Cardiac muscle cell (in vitro differentiated cells and primary cell): ENCODE data around the gene OR2D2. TPM values are rescaled to one million over a fixed set of nuclear protein-coding genes. Genes with fewer than 3 reads are reported as not detected.

Experiments used
- DNase-seq, 2 donors: peaks; one replicate each; pipeline versions ENCODE4 v3.0.0 to v3.0.0-alpha.2; 2010 to 2017; ENCODE audit warnings: low read depth in 1 of 2, low spot score in 1 of 2
- H3K27ac ChIP-seq: fragments of 200-600 bp; sonication (generic); 2 replicates; pipeline ENCODE4 v1.5.1; 2016
- H3K27me3 ChIP-seq: fragments of 200-600 bp; sonication (generic); 2 replicates; pipeline ENCODE4 v1.6.0; 2016; ENCODE audit warnings: control low read depth
- H3K36me3 ChIP-seq: fragments of 200-600 bp; sonication (generic); 2 replicates; pipeline ENCODE4 v1.5.1; 2016; ENCODE audit warnings: control low read depth
- H3K4me1 ChIP-seq: fragments of 200-600 bp; sonication (generic); 2 replicates; pipeline ENCODE4 v1.8.1; 2017; ENCODE audit warnings: low read depth, mild to moderate bottlenecking, mixed run types
- H3K4me3 ChIP-seq: fragments of 200-600 bp; sonication (generic); 2 replicates; pipeline ENCODE4 v1.5.1; 2016; ENCODE audit warnings: mild to moderate bottlenecking
- H3K9me3 ChIP-seq: fragments of 200-600 bp; sonication (generic); 2 replicates; pipeline ENCODE4 v1.5.1; 2017; ENCODE audit warnings: low read depth, mild to moderate bottlenecking, control low read depth
- polyA plus RNA-seq: library from polyadenylated mRNA; unstranded; fragments of >200 nt; fragmentation: Nextera tagmentation; extraction: Ambion mirVana; gene quantifications from 2 replicates; pipeline ENCODE4 v1.2.1, GENCODE V29; 2016
- total RNA-seq: library from RNA; depleted of rRNA; stranded (reverse); fragments of >200 nt; gene quantifications from 2 replicates; pipeline ENCODE4 v1.2.3, GENCODE V29; 2016
- TF ChIP-seq, protein P1 (sequence below): IDR thresholded peaks from 2 replicates; pipeline ENCODE4 v1.5.1; 2012; ENCODE audit warnings: low read depth, mild to moderate bottlenecking, low read length

Gene OR2D2
- total and polyA plus RNA-seq, 2 experiments from 2014 or later = not detected

DNA sequence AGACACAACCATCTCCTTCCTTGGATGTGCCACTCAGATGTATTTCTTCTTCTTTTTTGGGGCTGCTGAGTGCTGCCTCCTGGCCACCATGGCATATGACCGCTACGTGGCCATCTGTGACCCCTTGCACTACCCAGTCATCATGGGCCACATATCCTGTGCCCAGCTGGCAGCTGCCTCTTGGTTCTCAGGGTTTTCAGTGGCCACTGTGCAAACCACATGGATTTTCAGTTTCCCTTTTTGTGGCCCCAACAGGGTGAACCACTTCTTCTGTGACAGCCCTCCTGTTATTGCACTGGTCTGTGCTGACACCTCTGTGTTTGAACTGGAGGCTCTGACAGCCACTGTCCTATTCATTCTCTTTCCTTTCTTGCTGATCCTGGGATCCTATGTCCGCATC lies 15.4 kb downstream of the OR2D2 start:
- Histone ChIP-seq H3K4me1 (no peaks in the 10 kb centered on the region), H3K27ac (no peak overlapping the region), H3K9me3 (no peaks in the 10 kb centered on the region), H3K4me3 (no peak overlapping the region), H3K27me3 (no peaks in the 10 kb centered on the region), H3K36me3 (no peaks in the 10 kb centered on the region)
- DNase-seq = no peak
- TF ChIP-seq, protein P1, sequence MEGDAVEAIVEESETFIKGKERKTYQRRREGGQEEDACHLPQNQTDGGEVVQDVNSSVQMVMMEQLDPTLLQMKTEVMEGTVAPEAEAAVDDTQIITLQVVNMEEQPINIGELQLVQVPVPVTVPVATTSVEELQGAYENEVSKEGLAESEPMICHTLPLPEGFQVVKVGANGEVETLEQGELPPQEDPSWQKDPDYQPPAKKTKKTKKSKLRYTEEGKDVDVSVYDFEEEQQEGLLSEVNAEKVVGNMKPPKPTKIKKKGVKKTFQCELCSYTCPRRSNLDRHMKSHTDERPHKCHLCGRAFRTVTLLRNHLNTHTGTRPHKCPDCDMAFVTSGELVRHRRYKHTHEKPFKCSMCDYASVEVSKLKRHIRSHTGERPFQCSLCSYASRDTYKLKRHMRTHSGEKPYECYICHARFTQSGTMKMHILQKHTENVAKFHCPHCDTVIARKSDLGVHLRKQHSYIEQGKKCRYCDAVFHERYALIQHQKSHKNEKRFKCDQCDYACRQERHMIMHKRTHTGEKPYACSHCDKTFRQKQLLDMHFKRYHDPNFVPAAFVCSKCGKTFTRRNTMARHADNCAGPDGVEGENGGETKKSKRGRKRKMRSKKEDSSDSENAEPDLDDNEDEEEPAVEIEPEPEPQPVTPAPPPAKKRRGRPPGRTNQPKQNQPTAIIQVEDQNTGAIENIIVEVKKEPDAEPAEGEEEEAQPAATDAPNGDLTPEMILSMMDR = no peak

DNA sequence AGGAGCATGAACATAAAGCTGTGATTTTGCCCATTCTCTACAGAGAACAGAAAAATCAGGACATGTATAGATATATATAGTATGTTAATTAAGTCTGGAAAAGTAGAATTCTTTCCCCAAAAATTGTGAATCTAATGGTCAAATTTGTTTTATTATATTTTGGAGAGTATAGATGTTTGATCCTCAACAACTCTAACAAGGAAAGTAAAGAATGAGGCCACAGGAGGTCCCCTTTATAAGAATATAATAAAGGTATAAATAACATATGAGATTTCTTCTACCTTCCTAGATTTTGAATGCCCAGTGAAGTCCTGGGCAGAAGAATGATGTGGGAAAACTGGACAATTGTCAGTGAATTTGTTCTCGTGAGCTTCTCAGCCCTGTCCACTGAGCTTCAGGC lies 16.0 kb downstream of the OR2D2 start, which contains the start of gene OR10A4:
Gene OR10A4 (plus strand): TSS at position 301 of the 400 bp plus-strand sequence. CDS start 23 bp downstream, at position 324.
- TF ChIP-seq, protein P1 = no peak
- Histone ChIP-seq H3K27me3 (no peaks in the 10 kb centered on the region), H3K4me3 (no peak within 1 kb of the TSS), H3K36me3 (no peaks in the 10 kb centered on the region), H3K9me3 (no peaks in the 10 kb centered on the region), H3K27ac (no peak within 1 kb of the TSS), H3K4me1 (no peaks in the 10 kb centered on the region)
- no peak for DNase-seq

DNA sequence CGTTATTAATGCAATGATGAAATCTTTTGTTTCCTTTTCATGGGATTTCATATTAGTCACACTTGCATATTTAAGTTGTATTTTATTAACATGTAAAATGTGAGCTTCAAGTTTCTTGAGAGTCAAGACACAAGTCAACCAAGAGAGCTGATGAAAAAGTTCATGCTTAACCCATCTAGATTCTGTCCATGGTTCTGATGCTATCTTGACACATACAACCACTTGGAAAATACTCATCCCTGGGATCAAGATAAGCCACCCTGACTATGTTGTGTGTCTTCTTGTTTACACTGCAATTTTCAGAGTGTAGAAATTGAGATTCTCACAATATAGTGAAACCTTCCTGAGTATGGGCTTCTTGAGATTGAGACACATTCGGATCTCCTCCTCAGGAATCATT lies 16.5 kb downstream of the OR2D2 start:
- H3K9me3 ChIP-seq = no peaks in the 10 kb centered on the region
- no peaks in the 10 kb centered on the region for H3K27me3 ChIP-seq
- H3K27ac ChIP-seq = no peak overlapping the region
- DNase-seq = no peak
- no peak overlapping the region for H3K4me3 ChIP-seq
- TF ChIP-seq, protein P1 = no peak
- no peaks in the 10 kb centered on the region for H3K36me3 ChIP-seq
- H3K4me1 ChIP-seq = no peaks in the 10 kb centered on the region

DNA sequence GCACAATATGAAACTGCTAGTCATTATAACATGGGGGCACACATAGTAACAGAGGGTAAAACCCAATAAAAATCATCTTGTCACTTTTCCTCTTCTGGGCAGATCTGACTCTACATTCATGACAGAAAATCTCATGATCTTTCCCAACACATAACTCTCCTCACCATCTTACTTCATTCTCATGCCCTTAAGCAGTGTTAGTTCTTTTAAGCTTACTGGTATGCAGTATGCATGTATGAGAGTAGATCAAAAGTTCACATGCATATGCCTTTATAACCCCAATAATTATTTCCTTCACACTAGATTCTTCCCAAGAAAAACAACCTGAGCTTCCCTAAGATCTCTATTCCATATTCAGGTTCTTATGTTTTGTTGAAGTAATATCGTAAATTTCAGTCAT lies 21.0 kb downstream of the OR2D2 start:
- Histone ChIP-seq H3K27ac (no peak overlapping the region), H3K4me1 (no peaks in the 10 kb centered on the region), H3K4me3 (no peak overlapping the region), H3K36me3 (no peaks in the 10 kb centered on the region), H3K9me3 (no peaks in the 10 kb centered on the region), H3K27me3 (no peaks in the 10 kb centered on the region)
- TF ChIP-seq, protein P1 = no peak
- no peak for DNase-seq

DNA sequence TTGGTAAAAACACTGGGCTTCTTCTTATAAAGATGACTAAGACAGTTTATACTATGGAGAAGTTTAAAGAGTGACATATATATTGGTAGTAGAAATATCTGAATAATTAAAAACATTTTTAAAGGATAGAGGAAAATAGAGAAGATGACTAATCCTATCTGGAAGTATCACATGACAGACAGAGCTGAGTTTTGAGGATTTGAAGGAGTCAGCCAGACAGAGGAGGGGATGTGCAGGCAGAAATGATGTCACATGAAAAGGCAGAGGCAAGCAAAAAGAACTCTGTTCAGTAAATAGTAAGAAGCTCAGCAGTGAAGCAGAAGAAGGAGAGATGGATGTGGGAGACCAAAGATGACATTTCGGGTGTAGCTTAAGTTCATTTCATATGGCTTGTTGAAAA lies 27.9 kb downstream of the OR2D2 start:
- Histone ChIP-seq H3K27ac (no peak overlapping the region), H3K27me3 (no peaks in the 10 kb centered on the region), H3K36me3 (no peaks in the 10 kb centered on the region), H3K4me1 (no peaks in the 10 kb centered on the region), H3K4me3 (no peak overlapping the region), H3K9me3 (no peaks in the 10 kb centered on the region)
- DNase-seq = no peak
- TF ChIP-seq, protein P1 = no peak

DNA sequence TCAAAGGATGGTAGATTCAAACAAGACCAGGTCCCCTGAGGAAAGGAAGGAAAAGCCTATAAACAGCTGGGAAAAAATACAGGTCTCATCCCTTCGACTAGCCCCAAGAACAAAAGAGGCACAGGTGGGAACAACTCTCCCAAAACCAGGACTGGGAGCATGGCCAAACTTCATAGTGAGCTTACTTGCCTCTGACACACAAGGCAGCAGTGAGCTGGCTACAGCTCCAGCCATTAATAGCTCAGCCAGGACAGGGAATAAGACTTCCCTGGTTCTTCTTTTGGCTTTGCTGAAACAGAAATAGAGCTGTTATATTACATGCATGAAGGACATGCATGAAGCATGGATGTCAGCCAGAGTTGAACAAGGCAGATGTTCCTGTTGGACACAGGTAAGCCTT lies 29.3 kb downstream of the OR2D2 start, which contains the start of gene OR10A2:
Gene OR10A2 (plus strand): TSS at position 97 of the 400 bp plus-strand sequence. CDS start 6,698 bp downstream, outside the sequence.
- Histone ChIP-seq H3K4me3 (no peak within 1 kb of the TSS), H3K9me3 (no peaks in the 10 kb centered on the region), H3K27ac (no peak within 1 kb of the TSS), H3K36me3 (no peaks in the 10 kb centered on the region), H3K27me3 (no peaks in the 10 kb centered on the region), H3K4me1 (no peaks in the 10 kb centered on the region)
- DNase-seq = peak in 1 of 2 donors; percentile 13
- TF ChIP-seq, protein P1 = no peak
